HG03432 (cell line): ENCODE results near the gene GGN.

Experiments used
- ATAC-seq: cut with Tn5 transposase; IDR thresholded peaks from one replicate; pipeline ENCODE4 v1.9.1; 2021; ENCODE audit warnings: mild to moderate bottlenecking, moderate library complexity; ENCODE audit not compliant: unreplicated experiment

GGN gene

GRCh38 chr19:38388349-38389100 lies 691 bp upstream of the GGN start, which contains the start of gene SPRED3:
Gene SPRED3 (plus strand): TSS chr19:38388697. CDS start chr19:38390303, 1,606 bp downstream.
- ATAC-seq = no peak

DNA sequence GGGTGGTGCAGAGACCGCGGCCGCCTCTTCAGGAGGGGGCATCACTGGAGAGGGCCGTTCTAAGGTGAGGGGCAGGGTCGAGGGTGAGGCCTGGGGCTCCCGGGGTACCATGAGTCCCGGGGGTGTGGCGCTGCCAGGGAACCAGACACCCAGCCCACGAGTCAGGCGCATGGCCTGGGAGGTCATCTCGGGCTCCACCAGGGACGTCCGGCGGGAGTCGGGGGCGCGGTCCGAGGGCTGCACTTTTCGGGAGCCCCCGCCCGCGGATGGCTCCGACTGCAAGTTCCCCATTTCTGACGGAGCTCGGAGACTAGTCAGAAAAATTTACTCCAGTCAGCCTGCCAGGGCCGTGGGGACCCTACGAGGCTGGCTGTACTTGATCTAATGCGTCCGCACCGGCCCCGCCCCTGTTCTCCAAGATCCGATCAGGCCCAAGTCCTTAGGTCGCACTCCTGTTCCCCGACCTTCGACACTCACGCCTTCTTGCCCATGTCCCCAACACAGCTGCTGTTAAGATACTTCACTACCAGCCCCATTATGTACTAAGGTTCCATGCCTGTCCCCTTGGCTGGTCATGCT lies 774 bp downstream of the GGN start:
- ATAC-seq = no peak

GRCh38 chr19:38386300-38386970 lies 1.4 kb downstream of the GGN start:
- no peak for ATAC-seq

GRCh38 chr19:38385804-38386257 lies 2.0 kb downstream of the GGN start:
- no peak for ATAC-seq

- no peak for ATAC-seq
These were observed 2.6 kb downstream of the GGN start for GRCh38 chr19:38385057-38385803.

GRCh38 chr19:38384209-38385027 lies 3.4 kb downstream of the GGN start:
- no peak for ATAC-seq

- no peak for ATAC-seq
These were observed 4.1 kb downstream of the GGN start for GRCh38 chr19:38383743-38384142.

- no peak for ATAC-seq
These were observed 4.7 kb downstream of the GGN start for GRCh38 chr19:38383184-38383583.

DNA sequence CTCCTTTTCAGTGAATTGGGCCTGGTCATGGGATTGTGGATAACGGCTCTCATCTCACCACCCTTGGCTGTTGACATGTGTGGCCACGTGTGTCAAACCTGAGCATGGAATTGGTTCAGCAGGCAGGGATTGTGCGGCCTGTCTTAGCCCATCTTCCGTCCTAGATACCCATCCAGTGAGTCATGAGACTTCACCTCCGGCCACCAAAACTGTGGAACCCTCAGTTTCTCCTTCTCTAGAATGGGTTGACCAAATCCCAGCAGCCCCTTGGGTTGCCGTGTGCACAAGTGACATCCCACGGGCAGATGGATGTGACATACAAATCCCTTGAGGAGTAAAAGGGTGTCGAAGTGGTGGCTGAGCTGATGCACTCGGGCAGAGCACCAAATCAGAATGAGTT lies 6.7 kb downstream of the GGN start:
- ATAC-seq = no peak

DNA sequence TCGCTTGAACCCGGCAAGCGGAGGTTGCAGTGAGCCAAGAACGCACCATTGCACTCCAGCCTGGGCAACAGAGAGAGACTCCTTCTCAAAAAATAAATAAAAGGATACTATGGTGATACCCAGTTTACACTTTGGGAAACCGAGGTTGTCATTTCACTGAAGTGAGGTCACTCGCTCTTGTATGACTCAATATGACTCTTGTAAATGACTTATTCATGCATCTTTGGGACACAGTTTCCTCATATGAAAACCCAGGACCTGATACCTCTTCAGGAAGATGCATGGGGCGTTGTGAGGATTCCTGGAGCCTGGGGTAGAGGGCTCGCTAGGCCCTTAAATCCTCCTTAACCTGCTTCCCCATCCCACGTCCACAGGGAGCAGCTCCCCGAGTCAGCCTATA lies 9.0 kb downstream of the GGN start:
- ATAC-seq = no peak

GRCh38 chr19:38377052-38377451 lies 10.8 kb downstream of the GGN start:
- no peak for ATAC-seq

- no peak for ATAC-seq
These were observed 11.3 kb downstream of the GGN start for GRCh38 chr19:38376576-38376975.

DNA sequence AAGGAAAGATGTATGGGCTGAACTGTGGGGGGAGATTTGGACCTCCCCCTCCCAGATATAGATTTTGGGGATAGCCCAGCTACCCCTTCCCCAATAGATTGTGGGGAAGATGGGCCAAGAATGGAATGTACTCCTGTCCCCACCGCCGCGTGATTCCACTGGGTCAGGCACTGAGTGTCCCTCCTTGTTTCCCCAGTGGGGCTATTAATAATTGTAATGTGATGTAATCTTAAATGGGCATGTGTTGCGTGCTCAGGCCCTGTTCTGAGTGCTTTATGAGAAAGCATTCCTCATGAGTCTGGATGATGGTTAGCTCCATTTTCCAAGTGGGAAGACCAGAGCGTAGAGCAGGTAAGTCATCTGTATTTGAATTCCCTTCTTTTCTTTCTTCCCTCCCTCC lies 12.1 kb downstream of the GGN start:
- ATAC-seq = no peak

- ATAC-seq = no peak
These were observed 12.7 kb downstream of the GGN start for GRCh38 chr19:38375098-38375493.

GRCh38 chr19:38374332-38375097 lies 13.3 kb downstream of the GGN start, which contains the start of gene PSMD8:
Gene PSMD8 (plus strand): TSS chr19:38374571. CDS start chr19:38374602, 31 bp downstream.
- peak; percentile 94 for ATAC-seq

DNA sequence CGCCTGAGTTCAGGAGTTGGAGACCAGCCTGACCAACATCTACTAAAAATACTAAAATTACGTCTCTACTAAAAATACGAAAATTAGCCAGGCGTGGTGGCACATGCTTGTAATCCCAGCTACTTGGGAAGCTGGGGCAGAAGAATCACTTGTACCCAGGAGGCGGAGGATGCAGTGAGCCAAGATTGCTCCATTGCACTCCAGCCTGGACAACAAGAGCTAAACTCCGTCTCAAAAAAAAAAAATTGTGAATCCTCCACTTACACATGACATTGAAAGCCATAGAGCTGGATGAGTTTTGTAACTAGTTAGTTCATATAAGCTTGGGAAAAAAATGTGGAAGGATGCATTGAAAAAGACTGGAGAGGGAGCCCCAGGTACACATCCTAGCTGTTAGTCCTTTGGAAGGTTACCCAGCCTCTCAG lies 13.9 kb downstream of the GGN start:
- ATAC-seq = no peak

DNA sequence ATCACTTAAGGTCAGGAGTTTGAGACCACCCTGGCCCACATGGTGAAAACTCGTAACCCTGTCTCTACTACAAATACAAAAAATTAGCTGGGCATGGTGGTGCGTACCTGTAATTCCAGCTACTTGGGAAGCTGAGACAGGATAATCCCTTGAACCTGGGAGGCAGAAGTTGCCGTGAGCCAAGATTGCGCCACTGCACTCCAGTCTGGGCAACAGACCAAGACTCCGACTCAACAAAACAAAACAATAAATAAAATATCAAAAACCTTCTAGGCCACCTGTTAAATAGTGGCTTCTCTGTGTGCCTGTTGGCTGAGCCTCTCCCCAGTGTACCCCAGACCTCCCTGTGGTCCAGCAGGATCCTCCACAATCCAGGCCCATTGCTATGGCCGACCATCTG lies 16.8 kb downstream of the GGN start:
- no peak for ATAC-seq

DNA sequence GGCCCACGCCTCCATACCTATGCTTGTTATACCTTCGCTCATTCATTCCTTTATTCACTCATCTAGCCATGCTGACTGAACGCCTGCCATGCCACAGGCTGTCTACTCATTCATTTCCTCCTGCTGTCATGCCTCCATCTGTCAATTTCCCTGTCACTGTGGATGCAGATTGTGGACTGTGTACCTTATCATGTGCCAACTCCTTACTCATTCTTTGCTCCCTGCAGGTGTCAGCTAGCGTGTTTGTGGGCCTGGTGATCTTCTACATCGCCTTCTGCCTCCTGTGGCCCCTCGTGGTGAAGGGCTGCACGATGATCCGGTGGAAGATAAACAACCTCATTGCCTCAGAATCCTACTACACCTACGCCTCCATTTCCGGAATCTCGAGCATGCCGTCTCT lies 17.5 kb downstream of the GGN start:
- ATAC-seq = no peak

- no peak for ATAC-seq
These were observed 18.2 kb downstream of the GGN start for GRCh38 chr19:38369584-38369983.

DNA sequence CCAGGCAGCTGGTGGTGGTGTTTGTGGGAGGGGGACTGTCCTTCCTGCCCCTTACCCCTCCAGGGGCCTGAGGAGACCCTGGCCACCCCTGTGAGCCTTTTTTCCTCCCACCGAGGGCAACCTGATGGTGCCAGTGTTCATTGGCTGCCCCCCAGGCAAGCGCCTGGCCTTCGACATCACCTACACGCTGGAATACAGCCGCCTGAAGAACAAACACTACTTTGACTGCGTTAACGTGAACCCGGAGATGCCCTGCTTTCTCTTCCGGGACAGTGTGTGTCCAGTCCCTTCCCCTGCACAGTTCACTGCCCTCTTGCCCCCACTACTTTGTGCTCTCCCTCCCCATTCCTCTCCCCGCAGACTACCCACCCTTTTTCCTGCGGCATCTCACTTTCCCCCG lies 20.8 kb downstream of the GGN start:
- ATAC-seq = no peak
